HPDE6-E6E7 (cell line): ENCODE results near the gene BAIAP2L2.
"Not testable (repeated sequence)": the region's sequence is repeated elsewhere in the genome, so short reads cannot be mapped to it uniquely, and the experiment has no call there.

Source experiments
- DNase-seq: peaks from one replicate; pipeline ENCODE4 v3.0.0; 2011; ENCODE audit warnings: missing footprints; ENCODE audit errors: extremely low spot score

BAIAP2L2 gene

GRCh38 chr22:38110008-38110862 lies at the start of gene BAIAP2L2:
TSS of gene BAIAP2L2 (minus strand) at chr22:38110684. CDS start at chr22:38110525, 159 bp downstream.
- peak; percentile 79 for DNase-seq

- no peak for DNase-seq
Observed at GRCh38 chr22:38155703-38156102, 45.2 kb upstream of the BAIAP2L2 start.

GRCh38 chr22:38154563-38154915 lies 44.1 kb upstream of the BAIAP2L2 start:
- not testable (repeated sequence) for DNase-seq

GRCh38 chr22:38153821-38154562 lies 43.5 kb upstream of the BAIAP2L2 start:
- no peak for DNase-seq

GRCh38 chr22:38151126-38151500 lies 40.6 kb upstream of the BAIAP2L2 start:
- no peak for DNase-seq

GRCh38 chr22:38148245-38148644 lies 37.8 kb upstream of the BAIAP2L2 start:
- no peak for DNase-seq

- DNase-seq = not testable (repeated sequence)
Observed at GRCh38 chr22:38146166-38146565, 35.7 kb upstream of the BAIAP2L2 start.

GRCh38 chr22:38144025-38144405 lies 33.5 kb upstream of the BAIAP2L2 start:
- no peak for DNase-seq

- DNase-seq = no peak
Observed at GRCh38 chr22:38142606-38143005, 32.1 kb upstream of the BAIAP2L2 start.

GRCh38 chr22:38141217-38141973 lies 30.9 kb upstream of the BAIAP2L2 start:
- DNase-seq = no peak

- no peak for DNase-seq
Observed at GRCh38 chr22:38139901-38140300, 29.4 kb upstream of the BAIAP2L2 start.

- DNase-seq = no peak
Observed at GRCh38 chr22:38138961-38139360, 28.5 kb upstream of the BAIAP2L2 start.

- no peak for DNase-seq
Observed at GRCh38 chr22:38137876-38138687, 27.6 kb upstream of the BAIAP2L2 start.

- no peak for DNase-seq
Observed at GRCh38 chr22:38136607-38137006, 26.1 kb upstream of the BAIAP2L2 start.

GRCh38 chr22:38135133-38135706 lies 24.7 kb upstream of the BAIAP2L2 start:
- peak; percentile 77 for DNase-seq

GRCh38 chr22:38133331-38133730 lies 22.8 kb upstream of the BAIAP2L2 start:
- DNase-seq = no peak

GRCh38 chr22:38132794-38133193 lies 22.3 kb upstream of the BAIAP2L2 start:
- DNase-seq = no peak

GRCh38 chr22:38132136-38132535 lies 21.7 kb upstream of the BAIAP2L2 start:
- no peak for DNase-seq

- no peak for DNase-seq
Observed at GRCh38 chr22:38131399-38131798, 20.9 kb upstream of the BAIAP2L2 start.

GRCh38 chr22:38129856-38130255 lies 19.4 kb upstream of the BAIAP2L2 start:
- no peak for DNase-seq

- DNase-seq = no peak
Observed at GRCh38 chr22:38129021-38129420, 18.5 kb upstream of the BAIAP2L2 start.
